ENCODE results near the gene VEGFA.
A peak's percentile ranks its signal among the peaks of the same experiment; 100 is the strongest.

DNA sequence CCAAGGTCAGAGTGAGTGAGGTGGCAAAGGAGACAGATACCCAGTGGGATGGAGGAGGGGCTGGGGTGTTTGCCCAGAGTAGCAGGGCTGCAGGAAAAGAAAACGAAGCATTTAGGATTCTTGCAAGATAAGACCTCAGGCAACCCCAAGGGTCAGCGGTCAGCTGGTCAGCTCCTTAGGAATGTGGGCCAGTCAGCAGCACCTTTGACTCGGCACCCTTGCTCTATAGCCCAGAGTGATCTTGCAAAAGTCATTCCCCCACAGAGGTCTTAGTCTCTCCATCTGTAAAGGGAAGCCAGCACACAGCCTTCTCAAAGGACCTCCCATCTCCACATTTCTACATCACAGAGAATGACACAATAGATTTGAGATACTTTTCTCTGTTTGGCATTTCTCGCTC lies 56.7 kb downstream of the VEGFA start:
- TF ChIP-seq, protein P1, sequence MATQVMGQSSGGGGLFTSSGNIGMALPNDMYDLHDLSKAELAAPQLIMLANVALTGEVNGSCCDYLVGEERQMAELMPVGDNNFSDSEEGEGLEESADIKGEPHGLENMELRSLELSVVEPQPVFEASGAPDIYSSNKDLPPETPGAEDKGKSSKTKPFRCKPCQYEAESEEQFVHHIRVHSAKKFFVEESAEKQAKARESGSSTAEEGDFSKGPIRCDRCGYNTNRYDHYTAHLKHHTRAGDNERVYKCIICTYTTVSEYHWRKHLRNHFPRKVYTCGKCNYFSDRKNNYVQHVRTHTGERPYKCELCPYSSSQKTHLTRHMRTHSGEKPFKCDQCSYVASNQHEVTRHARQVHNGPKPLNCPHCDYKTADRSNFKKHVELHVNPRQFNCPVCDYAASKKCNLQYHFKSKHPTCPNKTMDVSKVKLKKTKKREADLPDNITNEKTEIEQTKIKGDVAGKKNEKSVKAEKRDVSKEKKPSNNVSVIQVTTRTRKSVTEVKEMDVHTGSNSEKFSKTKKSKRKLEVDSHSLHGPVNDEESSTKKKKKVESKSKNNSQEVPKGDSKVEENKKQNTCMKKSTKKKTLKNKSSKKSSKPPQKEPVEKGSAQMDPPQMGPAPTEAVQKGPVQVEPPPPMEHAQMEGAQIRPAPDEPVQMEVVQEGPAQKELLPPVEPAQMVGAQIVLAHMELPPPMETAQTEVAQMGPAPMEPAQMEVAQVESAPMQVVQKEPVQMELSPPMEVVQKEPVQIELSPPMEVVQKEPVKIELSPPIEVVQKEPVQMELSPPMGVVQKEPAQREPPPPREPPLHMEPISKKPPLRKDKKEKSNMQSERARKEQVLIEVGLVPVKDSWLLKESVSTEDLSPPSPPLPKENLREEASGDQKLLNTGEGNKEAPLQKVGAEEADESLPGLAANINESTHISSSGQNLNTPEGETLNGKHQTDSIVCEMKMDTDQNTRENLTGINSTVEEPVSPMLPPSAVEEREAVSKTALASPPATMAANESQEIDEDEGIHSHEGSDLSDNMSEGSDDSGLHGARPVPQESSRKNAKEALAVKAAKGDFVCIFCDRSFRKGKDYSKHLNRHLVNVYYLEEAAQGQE (IDR thresholded peaks at IDR 0.05; ENCODE audit: insufficient read depth in 1 of 2, low read depth in 2 of 2, low read length in 2 of 2): 0 out of 4 replicates have a peak, but pooled peaks of 1 of the 2 experiments have one; percentile 54
- TF ChIP-seq POLR2AphosphoS5 (IDR thresholded peaks at IDR 0.05; ENCODE audit: low read depth, low read length): no peak

Data from PFSK-1 (cell line).